NCI-H2196 (cell line): ENCODE data around the gene ZNF467.
A peak's percentile ranks its signal among the peaks of the same experiment; 100 is the strongest.

Experiments
- DNase-seq: peaks from one replicate; lab custom pipeline; 2025; ENCODE audit not compliant: unreplicated experiment; lab: John Stamatoyannopoulos, UW

Gene ZNF467

GRCh38 chr7:149809215-149809614 lies 35.8 kb upstream of the ZNF467 start:
- DNase-seq = no peak

GRCh38 chr7:149808311-149808710 lies 34.9 kb upstream of the ZNF467 start:
- DNase-seq = no peak

GRCh38 chr7:149806726-149807125 lies 33.3 kb upstream of the ZNF467 start:
- no peak for DNase-seq

GRCh38 chr7:149804106-149804505 lies 30.7 kb upstream of the ZNF467 start:
- DNase-seq = no peak

GRCh38 chr7:149803551-149804074 lies 30.2 kb upstream of the ZNF467 start:
- no peak for DNase-seq

GRCh38 chr7:149802966-149803365 lies 29.6 kb upstream of the ZNF467 start:
- DNase-seq = no peak

GRCh38 chr7:149801816-149802215 lies 28.4 kb upstream of the ZNF467 start:
- DNase-seq = no peak

- DNase-seq = no peak
Observed at GRCh38 chr7:149801002-149801566, 27.7 kb upstream of the ZNF467 start.

GRCh38 chr7:149800169-149800555 lies 26.8 kb upstream of the ZNF467 start:
- no peak for DNase-seq

GRCh38 chr7:149799397-149800168 lies 26.2 kb upstream of the ZNF467 start:
- DNase-seq = peak; percentile 11

- no peak for DNase-seq
Observed at GRCh38 chr7:149797771-149798170, 24.4 kb upstream of the ZNF467 start.

GRCh38 chr7:149796287-149796860 lies 23.0 kb upstream of the ZNF467 start:
- DNase-seq = no peak

GRCh38 chr7:149795126-149795525 lies 21.7 kb upstream of the ZNF467 start:
- no peak for DNase-seq

GRCh38 chr7:149794661-149795060 lies 21.3 kb upstream of the ZNF467 start:
- no peak for DNase-seq

- no peak for DNase-seq
Observed at GRCh38 chr7:149793261-149793660, 19.9 kb upstream of the ZNF467 start.

- no peak for DNase-seq
Observed at GRCh38 chr7:149792220-149792595, 18.8 kb upstream of the ZNF467 start.

- no peak for DNase-seq
Observed at GRCh38 chr7:149791411-149792219, 18.2 kb upstream of the ZNF467 start.

- no peak for DNase-seq
Observed at GRCh38 chr7:149790754-149791360, 17.5 kb upstream of the ZNF467 start.

GRCh38 chr7:149790146-149790548 lies 16.8 kb upstream of the ZNF467 start:
- no peak for DNase-seq

GRCh38 chr7:149789101-149789500 lies 15.7 kb upstream of the ZNF467 start:
- DNase-seq = no peak

- no peak for DNase-seq
Observed at GRCh38 chr7:149788300-149788851, 15.0 kb upstream of the ZNF467 start.
